Measurements from ENCODE around the gene PKD2L1.
A peak's percentile ranks its signal among the peaks of the same experiment; 100 is the strongest.

PKD2L1 gene

DNA sequence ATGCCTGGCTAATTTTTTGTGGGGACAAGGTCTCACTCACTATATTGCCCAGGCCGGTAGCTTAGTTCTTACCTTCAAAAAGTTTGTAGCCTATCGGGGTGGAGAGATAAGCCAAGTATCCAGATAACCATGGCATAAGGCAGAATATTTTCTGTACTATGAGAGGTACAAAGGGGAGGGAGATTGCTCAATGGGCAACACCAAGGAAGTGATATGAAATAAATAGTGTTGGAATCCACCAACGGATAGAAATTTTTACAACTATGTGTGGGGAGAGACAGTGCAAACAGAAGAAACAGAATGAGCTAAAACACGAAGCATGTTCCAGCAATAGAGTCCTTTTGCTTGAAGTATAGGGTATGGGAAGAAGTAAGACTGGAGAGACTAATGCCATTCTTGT is 25.1 kb upstream of the PKD2L1 start:
- DNase-seq: no peak

DNA sequence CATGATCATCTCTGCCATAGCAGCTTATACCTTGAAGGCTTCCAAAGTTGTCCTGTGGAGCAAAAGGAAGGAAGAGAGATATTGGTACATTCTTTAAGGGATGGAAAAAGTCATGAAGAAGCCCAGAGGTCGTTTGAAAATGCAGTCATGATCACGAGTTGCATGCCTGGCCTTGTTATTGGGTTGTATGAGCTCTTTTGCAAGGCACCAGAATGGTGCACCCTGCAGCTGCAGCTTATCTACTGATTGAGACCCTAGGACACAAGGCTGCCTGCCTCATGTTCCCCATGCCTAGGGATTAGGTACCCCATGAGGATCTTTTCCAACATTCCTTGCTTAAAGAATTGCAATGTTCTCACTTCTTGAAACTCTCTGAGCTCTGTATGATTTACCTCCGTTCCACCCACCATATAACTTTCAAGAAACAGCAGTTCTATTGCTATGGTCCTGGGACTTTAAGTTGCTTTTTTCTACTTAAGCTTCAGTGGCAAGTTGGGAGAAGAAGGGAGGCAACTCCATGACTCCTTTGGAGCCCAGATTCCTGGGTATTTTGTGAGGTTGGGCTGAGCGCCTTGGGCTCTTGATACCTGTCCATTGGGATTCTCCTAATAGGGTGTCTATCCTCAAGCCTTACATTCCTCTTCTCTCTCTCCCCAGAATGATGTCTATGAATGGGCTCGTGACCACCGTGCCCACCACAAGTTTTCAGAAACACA is 23.9 kb upstream of the PKD2L1 start:
- no peak for DNase-seq

DNA sequence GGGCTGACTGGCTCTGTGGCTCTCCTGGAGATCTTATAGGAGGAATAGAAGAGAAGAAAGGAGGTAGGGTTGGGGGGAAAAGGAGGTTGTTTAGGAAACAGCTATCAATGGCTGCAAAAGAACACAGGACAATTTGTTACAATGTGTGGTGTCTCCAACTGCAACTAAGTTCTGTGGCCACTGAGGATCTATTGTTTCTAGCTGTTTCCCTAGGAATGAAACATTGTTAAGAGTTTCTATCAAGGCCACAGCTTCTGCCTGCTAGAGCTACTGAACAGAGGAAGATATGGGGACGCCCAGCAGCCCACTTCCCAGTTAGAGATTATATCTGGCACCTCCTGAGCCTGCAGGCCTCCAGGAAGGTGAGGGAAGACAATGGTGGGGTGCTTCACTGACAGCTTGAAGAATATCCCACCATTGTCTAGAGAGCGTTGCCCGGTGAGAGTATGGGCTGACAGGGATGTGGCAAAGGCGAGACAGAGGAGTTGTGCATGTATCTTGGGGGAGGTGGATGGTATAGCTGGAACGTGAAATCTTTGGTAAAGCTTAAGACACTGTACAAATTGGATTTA is 21.0 kb upstream of the PKD2L1 start:
- DNase-seq: no peak

DNA sequence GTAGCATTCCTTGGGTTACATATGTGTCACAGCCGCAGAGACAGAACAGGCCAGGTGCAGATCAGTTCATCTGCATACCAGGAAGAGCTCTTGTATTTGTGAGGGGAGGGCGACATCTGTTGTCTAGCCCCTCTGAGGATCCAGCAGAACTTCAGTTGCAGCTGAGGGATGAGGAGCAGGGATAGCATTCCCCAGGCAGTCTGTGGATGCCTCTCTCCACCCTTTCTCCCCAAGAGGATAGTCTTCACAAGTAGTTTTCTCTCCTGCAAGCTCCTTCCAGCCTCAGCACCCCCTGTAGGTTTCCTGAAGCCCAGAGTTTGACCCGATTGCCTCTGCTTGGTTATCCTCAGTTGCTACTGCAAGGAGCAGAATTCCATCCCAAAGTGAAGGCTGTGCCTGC is 19.6 kb upstream of the PKD2L1 start:
- no peak for DNase-seq

DNA sequence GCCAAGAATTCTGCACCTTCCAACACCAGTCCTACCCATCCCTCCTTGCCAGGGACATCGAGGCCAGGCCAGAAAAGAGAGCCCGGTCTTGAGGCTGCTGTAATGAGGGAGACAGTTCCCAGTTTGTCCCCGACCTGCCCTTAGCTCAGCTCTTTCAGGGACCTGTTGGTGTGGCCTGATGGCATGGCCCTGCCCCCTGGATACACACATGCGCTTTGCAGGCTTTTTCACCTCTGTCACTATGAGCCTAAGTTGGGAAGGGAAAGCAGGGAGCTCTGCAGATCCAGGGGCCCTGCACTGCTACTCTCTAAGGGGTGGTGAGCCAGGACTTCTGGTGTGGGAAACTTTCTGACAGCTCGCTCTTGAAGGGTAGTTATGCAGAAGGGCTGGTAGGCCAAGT is 19.1 kb upstream of the PKD2L1 start:
- DNase-seq: no peak

DNA sequence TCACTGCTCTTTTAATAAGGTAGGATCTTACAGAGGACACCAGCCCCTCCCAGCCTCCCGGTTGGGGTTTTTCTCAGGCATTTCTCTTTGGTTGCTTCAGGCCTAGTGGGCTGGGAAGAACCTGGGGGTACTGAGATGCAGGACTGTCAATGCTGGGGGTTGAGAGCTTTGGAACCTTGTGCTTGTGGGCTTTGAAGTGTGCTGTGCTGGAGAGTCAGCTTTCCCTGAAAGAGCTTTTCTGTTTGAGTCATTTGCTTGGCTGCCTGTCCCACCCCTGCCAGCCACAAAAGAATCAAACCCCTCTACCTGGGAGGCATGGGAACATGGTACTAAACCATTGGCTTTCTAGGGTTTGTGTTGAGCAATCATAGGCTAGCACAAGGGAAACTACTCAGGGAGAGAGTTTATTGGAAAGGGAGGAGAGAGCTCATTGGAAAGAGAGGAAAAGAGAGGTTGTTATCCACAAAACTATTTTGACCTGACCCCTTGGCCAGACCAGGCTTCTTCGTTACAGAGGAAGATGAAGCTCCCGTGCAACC is 18.4 kb upstream of the PKD2L1 start:
- no peak for DNase-seq

DNA sequence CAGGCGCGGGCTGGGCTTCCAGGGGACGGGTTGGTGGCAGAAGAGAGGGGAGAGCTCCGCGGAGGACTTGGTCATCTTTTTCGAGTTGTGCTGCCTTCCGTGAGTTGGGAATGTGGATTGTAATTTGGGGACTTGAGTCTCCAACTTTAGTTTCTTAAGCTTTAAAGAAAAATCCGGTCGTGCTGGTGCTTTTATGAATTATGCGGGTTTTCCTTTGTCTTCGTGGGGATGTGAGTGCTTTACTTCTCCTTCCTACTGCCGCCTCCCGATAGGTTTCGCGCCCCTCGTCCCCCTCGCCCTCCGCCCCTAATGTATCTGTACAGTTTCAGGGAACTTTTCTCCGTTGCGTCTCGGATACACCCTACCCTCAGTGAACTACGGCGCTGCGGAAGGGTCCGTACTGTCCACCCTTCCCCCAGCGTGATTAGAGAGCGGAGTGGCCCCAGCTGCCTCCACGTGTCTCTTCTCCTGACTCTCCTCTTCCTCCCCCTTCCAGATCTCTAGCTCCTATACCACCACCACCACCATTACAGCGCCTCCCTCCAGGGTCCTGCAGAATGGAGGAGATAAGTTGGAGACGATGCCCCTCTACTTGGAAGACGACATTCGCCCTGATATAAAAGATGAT is 17.7 kb upstream of the PKD2L1 start:
- no peak for DNase-seq

DNA sequence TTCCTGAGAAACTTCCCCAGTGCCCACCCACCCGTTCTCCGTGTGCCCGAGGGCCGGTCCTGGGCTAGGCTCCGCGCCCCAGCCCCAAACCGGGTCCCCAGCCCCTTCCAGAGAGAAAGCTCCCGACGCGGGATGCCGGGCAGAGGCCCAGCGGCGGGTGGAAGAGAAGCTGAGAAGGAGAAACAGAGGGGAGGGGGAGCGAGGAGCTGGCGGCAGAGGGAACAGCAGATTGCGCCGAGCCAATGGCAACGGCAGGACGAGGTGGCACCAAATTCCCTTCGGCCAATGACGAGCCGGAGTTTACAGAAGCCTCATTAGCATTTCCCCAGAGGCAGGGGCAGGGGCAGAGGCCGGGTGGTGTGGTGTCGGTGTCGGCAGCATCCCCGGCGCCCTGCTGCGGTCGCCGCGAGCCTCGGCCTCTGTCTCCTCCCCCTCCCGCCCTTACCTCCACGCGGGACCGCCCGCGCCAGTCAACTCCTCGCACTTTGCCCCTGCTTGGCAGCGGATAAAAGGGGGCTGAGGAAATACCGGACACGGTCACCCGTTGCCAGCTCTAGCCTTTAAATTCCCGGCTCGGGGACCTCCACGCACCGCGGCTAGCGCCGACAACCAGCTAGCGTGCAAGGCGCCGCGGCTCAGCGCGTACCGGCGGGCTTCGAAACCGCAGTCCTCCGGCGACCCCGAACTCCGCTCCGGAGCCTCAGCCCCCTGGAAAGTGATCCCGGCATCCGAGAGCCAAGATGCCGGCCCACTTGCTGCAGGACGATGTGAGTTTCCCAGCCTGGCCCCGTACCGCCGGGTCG is 16.9 kb upstream of the PKD2L1 start, which contains the start of gene SCD:
TSS of gene SCD (plus strand) at position 469 of the 803 bp plus-strand sequence. CDS start at position 741, 272 bp downstream.
- peak; percentile 87 for DNase-seq

DNA sequence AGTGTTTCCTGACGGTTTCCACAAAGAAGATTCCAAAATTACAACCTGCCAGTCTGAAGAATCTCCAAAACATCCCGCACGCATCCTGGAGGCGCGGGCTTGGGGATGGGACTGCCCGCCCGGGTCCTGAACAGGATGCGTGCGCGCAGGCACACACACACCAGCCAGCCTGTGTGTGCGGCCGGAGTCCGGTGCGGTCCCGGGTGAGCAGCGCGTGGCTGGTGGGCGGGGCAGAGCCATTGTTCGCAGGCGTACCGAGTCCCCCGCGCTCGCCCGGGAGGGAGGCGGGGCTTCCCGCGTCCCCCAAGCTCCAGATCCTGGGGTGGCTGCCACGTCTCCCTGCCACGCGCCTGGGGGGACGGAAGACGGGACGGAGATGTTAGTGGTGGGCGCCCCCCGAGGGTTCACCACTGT is 16.3 kb upstream of the PKD2L1 start:
- peak; percentile 84 for DNase-seq

DNA sequence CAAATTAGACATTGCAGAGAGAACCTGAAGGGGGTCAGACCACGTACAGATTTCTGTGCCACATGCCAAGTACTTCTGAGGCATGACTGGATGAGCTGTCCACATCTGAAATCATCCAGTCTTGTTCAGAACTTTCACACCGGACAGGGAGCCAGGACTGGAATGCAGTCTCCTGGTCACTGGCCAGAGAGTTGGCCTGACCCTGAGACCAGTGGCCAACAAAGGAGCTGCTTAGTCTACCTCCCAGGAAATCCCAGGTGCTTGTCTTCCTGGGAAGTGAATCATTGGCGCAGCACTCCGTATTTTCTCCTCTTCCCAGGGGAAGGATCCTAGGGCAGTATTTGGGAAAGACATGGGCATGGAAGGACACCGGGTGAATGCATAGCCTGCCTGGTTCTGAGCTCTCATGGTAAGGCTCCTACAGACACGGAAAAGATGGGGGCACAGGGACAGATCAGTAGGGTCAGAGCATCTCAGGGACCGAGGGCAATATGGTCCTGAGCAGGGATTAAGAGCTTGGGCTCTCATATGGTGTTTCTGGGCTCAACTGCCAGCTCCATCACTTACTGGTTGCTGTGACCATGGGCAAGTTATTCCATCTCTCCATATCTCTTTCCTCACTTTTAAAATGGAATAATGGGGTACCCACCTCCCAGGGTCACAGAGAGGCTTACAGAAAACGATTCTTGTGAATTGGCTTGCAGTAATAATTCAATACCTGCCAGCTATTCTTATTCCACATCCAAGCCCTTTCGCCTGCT is 15.7 kb upstream of the PKD2L1 start:
- DNase-seq: no peak

DNA sequence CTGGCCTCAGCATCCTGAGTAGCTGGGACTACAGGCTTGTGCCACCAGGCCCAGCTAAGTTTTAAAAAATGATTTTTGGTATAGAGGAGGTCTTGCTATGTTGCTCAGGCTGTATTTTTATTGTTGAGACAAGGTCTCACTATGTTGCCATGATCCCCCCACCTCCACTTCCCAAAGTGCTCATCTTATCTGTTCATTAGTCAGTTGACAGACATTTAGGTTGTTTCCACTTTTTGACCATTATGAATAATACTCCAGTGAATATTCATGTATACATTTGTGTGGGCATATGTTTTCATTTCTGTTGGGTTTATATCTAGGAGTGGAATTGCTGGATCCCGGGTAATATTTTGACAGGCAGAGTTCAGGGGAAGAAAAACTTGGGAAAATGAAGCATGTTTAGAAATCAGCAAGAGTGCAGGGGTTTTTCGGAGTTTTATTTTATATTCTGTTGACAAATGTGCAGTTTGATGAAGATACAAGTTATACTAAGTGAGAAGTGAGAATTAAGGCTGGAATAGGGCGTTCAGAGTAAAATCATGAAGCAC is 14.3 kb upstream of the PKD2L1 start:
- DNase-seq: no peak

DNA sequence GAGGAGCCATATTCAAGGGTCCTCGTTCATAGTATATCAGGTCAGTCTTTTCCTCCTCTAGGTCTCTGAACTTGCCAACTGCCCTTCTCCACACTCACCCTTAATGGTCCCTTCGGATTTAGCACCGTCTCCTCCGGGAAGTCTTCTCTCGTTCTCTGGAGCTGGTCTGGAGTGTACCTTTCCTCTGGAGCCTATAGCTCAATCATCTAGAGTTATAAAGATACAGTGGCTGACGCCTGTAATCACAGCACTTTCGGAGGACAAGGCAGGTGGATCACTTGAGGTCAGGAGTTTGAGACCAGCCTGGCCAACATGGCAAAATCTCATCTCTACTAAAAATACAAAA is 12.6 kb upstream of the PKD2L1 start:
- DNase-seq: no peak

DNA sequence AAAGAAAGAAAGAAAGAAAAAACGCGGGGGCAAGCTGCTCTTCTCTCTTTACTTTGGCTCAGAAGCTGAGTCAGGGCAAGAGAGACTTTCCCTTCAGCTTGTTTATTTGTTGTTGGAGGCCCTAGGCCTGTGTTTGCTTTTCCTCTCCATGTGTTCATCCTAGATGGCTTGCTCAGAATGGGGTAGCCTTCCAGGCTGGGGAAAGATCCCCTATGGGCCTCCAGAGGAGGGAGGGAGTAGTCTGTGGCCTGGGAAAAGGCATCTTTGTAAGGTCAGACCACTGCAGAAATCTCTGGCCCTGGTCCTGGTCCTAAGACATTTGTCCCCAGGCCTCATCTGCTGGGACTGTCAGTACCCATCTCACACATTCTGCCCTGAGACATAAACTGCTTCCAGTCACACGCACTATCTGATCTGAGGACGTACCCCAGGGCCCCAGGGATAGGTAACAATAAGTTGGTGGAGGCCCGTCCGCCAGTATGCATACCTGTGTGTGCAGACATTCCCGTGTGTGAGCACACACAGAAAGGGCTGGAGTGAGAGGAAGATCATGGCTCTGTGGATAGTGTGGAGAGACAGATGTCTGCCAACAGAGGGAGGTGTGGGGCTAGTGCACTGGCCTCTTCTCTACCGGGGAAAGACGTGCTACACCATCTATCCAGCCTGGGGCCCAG is 12.1 kb upstream of the PKD2L1 start:
- peak; percentile 63 for DNase-seq

DNA sequence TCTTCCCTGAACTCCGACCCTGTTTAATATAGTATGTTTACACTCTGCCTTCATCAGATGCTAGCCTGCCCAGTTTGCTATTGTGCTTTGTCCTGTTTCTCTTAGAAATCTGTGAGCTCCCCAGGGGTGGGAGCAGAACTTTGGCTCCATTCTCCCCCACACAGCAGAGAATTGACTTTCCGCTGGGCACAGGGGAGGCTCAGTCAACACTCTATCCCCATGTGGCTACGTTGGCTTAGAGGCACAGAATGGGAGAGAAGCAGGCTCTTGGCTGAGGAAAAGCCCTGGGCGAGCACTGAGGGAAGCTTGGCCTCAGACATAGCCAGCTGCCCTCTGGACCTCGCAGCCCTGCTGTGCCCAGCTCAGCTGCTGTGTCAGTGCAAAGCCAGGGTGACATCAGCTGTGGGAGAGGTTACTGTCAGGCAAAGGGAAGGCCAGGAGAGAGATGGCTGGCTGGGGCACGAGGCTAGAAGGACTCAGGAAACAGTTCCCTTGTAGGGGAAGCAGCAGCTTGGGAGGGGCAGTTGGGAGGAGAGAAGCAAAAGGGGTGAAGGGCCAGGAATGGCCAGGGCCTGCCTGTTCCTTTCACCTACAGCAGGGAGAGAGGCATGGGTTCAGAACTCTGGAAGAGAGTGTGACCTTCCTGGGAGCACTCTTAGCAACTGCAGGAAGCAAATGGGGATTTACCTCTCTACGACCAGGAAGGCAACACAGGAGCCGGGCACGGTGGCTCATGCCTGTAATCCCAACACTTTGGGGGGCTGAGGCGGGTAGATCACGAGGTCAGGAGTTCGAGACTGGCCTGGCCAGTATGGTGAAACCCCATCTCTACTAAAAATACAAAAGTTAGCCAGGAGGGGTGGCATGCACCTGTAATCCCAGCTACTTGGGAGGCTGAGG is 11.2 kb upstream of the PKD2L1 start:
- DNase-seq: no peak

DNA sequence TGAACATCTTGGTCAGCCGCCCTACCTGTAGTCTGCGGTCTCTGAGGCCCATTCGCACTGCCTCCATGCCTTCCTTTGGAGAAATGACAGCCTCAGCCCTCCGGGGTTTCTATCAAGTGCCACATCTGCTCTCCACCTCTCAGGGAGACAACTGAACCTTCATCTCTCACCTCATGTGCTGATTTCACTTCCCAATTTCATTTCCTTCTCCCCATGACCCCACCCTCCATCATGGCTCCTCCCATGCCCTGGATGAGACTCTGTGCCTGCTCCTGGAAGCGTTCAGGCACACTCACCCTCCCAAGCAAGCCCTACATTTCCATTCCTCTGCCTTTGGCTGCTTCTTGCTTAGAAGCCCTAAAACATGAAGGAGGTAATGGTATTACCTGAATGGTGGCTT is 9.2 kb upstream of the PKD2L1 start:
- no peak for DNase-seq

DNA sequence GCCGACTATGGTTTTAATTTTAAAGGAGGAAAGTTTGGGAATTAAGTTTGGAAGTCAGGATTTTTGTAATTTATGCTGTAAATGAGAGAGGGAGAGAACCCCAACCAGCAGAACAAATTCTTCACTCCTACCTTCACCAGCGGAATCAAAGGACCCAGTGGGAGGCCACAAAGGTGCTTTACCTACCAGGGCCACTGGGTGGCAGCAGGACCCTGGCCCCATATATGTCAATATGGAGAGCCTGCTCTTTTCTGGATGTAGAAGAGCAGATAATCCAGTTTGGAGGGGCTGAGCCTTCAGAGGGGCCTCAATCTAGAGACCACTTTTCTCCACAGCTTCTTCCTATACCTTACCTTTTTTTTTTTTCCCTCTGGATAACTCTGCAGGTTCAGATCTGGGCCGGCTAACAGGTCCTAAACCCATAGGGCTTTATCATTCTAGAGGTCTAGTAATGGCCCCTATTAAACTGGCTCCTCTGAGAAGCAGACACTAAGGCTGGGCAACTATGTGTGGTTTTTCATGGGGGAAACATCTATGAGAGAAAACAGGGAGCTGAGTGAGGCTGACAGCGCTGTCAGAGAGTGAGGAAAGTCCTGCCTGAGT is 8.5 kb upstream of the PKD2L1 start:
- peak; percentile 90 for DNase-seq

DNA sequence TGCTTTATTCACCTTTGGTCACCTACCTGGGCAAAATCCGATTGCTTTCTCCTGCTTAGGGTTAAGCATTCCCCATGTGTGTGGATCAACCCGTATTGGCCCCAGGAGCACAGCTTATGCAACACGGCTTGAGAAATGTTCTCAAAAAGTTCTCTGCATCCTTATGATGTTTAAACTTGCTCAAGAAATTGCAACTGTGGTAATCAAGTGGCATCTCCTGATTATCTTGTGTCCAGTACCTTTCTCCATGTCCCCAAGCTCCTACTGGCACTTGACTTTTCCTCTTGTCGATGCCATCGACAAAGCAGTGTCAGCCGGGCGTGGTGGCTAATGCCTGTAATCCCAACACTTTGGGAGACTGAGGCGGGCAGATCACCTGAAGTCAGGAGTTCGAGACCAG is 4.7 kb upstream of the PKD2L1 start:
- DNase-seq: no peak

DNA sequence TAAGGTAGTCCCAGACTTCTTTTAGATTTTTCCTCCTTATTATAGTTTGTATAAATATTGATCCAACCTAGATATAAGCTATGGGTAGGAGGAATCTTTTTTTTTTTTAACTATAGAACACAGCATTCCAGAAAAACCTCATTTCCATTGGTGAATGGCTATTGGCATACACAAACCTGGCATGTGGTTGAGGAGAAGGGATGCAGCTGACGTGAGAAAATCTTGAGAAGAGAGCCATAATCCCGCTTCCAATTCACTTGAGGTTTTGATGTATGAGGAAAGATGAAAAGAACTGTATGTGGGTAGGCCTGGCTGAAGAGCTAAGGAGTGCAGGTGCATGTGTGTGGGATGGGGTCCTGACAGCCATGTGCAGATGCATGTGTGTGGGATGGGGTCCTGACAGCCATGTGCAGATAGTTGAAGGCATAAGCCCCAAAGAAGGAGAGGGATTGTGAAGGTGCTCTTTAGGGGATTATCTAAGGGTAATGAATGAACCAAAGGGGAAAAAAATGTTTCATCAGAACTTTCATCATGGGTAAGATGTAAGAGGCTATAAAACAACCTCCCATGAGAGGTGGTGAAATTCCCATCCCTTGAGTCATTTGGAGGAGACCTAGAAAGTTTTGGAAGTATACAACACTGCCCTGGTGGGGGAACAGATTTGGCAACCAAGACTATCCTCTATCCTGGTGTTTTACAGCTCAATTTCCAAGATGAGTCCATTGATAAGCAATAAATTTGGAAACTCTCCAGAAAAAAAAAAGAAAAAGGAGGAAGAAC is 3.8 kb upstream of the PKD2L1 start:
- no peak for DNase-seq

DNA sequence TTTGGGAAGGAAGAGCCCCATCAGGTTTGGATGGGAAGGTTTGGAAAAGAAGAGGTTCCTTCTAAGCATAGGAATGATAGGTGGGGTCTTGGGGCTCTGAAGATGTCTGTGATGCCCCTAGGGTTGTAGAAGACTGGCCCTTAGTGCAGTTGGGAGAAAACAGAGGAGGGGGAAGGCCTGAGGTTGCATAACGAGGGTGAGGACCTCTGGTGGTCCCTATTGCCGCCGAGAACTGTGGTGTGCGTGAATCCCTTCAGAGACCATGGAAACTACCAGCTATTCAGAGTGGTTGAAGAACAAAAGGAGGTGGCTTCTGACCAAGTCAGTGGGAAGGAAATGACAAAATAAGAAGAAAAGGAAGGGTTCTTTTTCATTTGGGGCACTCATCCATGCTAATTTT is 3.1 kb upstream of the PKD2L1 start:
- DNase-seq: no peak

All from stimulated activated CD8-positive, alpha-beta memory T cell treated with anti-CD3 and anti-CD28 coated beads, Interleukin-4, amount 100 ng/mL, for 48 hours (primary cell).